OCI-LY3 (cell line): ENCODE measurements around the gene CACTIN.

Source experiments
- EZH2phosphoT487 ChIP-seq: fragments of 200-600 bp; shearing (Covaris generic); IDR thresholded peaks from 2 replicates; pipeline ENCODE4 v1.6.1; 2018; ENCODE audit warnings: antibody characterized with exemption, mixed run types, low read depth
- TF ChIP-seq, protein P1 (sequence below): fragments of 200-600, 300-600 bp; sonication (generic); IDR thresholded peaks from 2 replicates; pipeline ENCODE4 v1.5.1; 2014; ENCODE audit warnings: antibody characterized with exemption, low read length, low read depth

- TF ChIP-seq, protein P1, sequence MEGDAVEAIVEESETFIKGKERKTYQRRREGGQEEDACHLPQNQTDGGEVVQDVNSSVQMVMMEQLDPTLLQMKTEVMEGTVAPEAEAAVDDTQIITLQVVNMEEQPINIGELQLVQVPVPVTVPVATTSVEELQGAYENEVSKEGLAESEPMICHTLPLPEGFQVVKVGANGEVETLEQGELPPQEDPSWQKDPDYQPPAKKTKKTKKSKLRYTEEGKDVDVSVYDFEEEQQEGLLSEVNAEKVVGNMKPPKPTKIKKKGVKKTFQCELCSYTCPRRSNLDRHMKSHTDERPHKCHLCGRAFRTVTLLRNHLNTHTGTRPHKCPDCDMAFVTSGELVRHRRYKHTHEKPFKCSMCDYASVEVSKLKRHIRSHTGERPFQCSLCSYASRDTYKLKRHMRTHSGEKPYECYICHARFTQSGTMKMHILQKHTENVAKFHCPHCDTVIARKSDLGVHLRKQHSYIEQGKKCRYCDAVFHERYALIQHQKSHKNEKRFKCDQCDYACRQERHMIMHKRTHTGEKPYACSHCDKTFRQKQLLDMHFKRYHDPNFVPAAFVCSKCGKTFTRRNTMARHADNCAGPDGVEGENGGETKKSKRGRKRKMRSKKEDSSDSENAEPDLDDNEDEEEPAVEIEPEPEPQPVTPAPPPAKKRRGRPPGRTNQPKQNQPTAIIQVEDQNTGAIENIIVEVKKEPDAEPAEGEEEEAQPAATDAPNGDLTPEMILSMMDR, result no peak
- no peak for TF ChIP-seq EZH2phosphoT487
Measured at GRCh38 chr19:3656747-3657394, 30.3 kb upstream of the CACTIN start.
